ENCODE measurements around the gene SCGB3A1. TPM values are rescaled to one million over a fixed set of nuclear protein-coding genes. Genes with fewer than 3 reads are reported as not detected.
A peak's percentile ranks its signal among the peaks of the same experiment; 100 is the strongest.

Gene SCGB3A1
- total and polyA plus RNA-seq, 2 experiments from 2014 or later = not detected

DNA sequence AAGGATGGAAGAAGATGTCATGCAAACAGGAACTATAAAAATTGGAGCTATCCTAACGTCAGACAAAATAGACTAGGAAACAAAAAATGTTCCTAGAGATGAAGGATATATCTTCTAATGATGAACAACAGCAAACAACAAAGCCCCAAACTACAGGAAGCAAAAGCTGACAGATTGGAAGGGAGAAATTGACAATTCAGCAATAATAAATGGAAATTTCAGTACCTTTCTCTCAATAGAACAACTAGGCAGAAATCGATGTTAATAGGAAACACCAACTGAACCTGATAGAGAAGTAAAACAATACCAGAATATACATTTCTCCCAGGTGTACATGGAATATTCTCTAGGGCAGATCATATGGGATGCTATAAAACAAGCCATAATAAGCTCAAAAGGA, 7.6 kb downstream of the SCGB3A1 start:
- H3K27me3 ChIP-seq (replicated peaks; ENCODE audit: insufficient read depth) = no peaks in the 10 kb centered on the region
- H3K27ac ChIP-seq = no peak overlapping the region
- H3K4me2 ChIP-seq (ENCODE audit: unreplicated experiment) = no peak overlapping the region
- H3K9me3 ChIP-seq (ENCODE audit: low read depth) = no peaks in the 10 kb centered on the region
- no peaks in the 10 kb centered on the region for H4K20me1 ChIP-seq (ENCODE audit: insufficient read depth)
- no peaks in the 10 kb centered on the region for H3K4me1 ChIP-seq (ENCODE audit: insufficient read depth)
- no peaks in the 10 kb centered on the region for H3K79me2 ChIP-seq (ENCODE audit: insufficient read depth)
- H3K9ac ChIP-seq = no peak overlapping the region
- no peaks in the 10 kb centered on the region for H3F3A ChIP-seq (ENCODE audit: insufficient read depth)
- in situ Hi-C loops (cut with MboI) = no loop called here
- 57 to 59% methylated on average over 2 of the region's 2 CpGs for WGBS, 2 experiments (ENCODE audit: low coverage in 1 of 2, low lambda C conversion rate in 2 of 2, missing lambda C conversion rate in 2 of 2)
- TF ChIP-seq EZH2 (IDR thresholded peaks at IDR 0.05; ENCODE audit: insufficient read depth, poor library complexity, severe bottlenecking) = no peak
- TF ChIP-seq EZH2phosphoT487 (IDR thresholded peaks at IDR 0.05; ENCODE audit: insufficient read depth, low read depth) = no peak
- DNase-seq = no peak
- H3K4me3 ChIP-seq = no peak overlapping the region
- no peak overlapping the region for H2AFZ ChIP-seq
- H3K36me3 ChIP-seq (ENCODE audit: low read depth) = no peaks in the 10 kb centered on the region
- no peaks in the 10 kb centered on the region for H3K9me2 ChIP-seq (ENCODE audit: insufficient read depth)

DNA sequence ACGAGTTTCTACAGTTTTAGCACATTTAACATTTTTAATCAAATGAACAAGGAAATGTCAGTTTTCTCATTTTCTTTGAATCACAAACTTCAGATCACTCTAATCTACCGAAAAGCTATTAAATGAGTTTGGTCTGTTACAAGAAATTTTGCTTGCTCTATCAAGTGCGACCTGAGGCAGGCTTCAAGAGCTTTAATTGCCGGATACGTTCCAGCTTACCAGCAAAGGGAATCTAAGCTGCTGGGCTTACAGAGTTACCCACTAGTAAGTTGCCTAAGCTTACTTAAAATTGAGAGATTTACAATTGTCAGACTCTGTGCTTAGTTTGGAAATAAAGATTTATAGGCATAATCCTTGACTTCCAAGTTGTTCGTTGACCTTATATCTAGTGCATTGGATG, 10.6 kb downstream of the SCGB3A1 start:
- no peak overlapping the region for H3K4me2 ChIP-seq (ENCODE audit: unreplicated experiment)
- H4K20me1 ChIP-seq (ENCODE audit: insufficient read depth) = no peaks in the 10 kb centered on the region
- no peaks in the 10 kb centered on the region for H3K9me3 ChIP-seq (ENCODE audit: low read depth)
- TF ChIP-seq EZH2phosphoT487 (IDR thresholded peaks at IDR 0.05; ENCODE audit: insufficient read depth, low read depth) (no peak), EZH2 (IDR thresholded peaks at IDR 0.05; ENCODE audit: insufficient read depth, poor library complexity, severe bottlenecking) (no peak)
- H2AFZ ChIP-seq = no peak overlapping the region
- 84 to 87% methylated on average over 6 of the region's 6 CpGs for WGBS, 2 experiments (ENCODE audit: low coverage in 1 of 2, low lambda C conversion rate in 2 of 2, missing lambda C conversion rate in 2 of 2)
- H3K27ac ChIP-seq = no peak overlapping the region
- no peaks in the 10 kb centered on the region for H3K79me2 ChIP-seq (ENCODE audit: insufficient read depth)
- peaks cover 25% of the 10 kb centered on the region for H3K36me3 ChIP-seq (ENCODE audit: low read depth)
- no peak overlapping the region for H3K4me3 ChIP-seq
- no peaks in the 10 kb centered on the region for H3K4me1 ChIP-seq (ENCODE audit: insufficient read depth)
- DNase-seq = no peak
- H3K9ac ChIP-seq = no peak overlapping the region
- in situ Hi-C loops (cut with MboI) = no loop called here
- no peaks in the 10 kb centered on the region for H3K9me2 ChIP-seq (ENCODE audit: insufficient read depth)
- no peaks in the 10 kb centered on the region for H3F3A ChIP-seq (ENCODE audit: insufficient read depth)
- H3K27me3 ChIP-seq (replicated peaks; ENCODE audit: insufficient read depth) = no peaks in the 10 kb centered on the region

DNA sequence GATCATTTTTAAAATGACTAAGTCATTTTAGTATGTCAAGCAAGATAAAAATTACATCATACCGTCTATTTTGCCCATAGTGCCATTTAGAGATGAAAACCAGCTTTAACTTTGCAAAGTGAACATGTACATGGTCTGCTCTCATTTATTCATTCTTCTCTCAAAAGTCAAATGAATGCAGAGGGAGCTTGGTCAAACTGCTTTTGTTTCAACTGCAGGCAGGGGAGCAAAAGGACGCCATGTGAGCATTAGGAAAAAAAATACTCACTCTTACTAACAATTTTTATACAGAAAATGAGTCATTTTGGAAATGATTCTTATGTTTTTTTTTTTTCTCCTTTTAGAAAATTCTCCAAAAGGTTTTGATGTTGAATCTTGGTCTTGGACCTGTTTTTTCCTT, 15.7 kb downstream of the SCGB3A1 start:
- Histone ChIP-seq H3K9me2 (ENCODE audit: insufficient read depth) (no peaks in the 10 kb centered on the region), H3K79me2 (ENCODE audit: insufficient read depth) (no peaks in the 10 kb centered on the region), H3K27ac (no peak overlapping the region), H3F3A (ENCODE audit: insufficient read depth) (0 out of 2 replicates have a peak, but pooled peaks cover 8% of the 10 kb centered on the region), H2AFZ (no peak overlapping the region), H3K4me1 (ENCODE audit: insufficient read depth) (no peaks in the 10 kb centered on the region), H3K4me2 (ENCODE audit: unreplicated experiment) (no peak overlapping the region), H3K4me3 (no peak overlapping the region), H3K9ac (no peak overlapping the region), H3K9me3 (ENCODE audit: low read depth) (no peaks in the 10 kb centered on the region), H3K36me3 (ENCODE audit: low read depth) (peaks cover 36% of the 10 kb centered on the region), H3K27me3 (replicated peaks; ENCODE audit: insufficient read depth) (no peaks in the 10 kb centered on the region), H4K20me1 (ENCODE audit: insufficient read depth) (no peaks in the 10 kb centered on the region; the same call in 1 of the 2 replicates)
- DNase-seq = peak; percentile 20
- WGBS, 2 experiments (ENCODE audit: low coverage in 1 of 2, low lambda C conversion rate in 2 of 2, missing lambda C conversion rate in 2 of 2) = 71 to 74% methylated on average over 2 of the region's 2 CpGs
- no peak for TF ChIP-seq EZH2 (IDR thresholded peaks at IDR 0.05; ENCODE audit: insufficient read depth, poor library complexity, severe bottlenecking)
- no peak for TF ChIP-seq EZH2phosphoT487 (IDR thresholded peaks at IDR 0.05; ENCODE audit: insufficient read depth, low read depth)
- in situ Hi-C loops (cut with MboI) = no loop called here

DNA sequence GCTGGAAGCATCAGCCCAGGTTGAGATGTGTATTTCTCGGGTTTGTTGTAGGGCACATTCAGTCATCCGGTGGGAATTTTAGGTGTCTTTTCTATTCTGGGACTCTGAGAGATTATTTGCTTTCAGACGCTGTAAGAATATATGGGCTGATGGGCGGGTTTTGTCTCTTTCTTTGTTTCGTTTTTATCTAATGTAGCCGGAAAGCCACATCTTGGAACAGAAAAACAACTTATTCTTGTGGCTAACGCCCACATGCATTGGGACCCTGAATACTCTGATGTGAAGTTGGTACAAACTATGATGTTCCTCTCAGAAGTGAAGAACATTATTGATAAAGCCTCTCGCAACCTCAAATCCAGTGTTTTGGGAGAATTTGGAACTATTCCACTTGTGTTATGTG, 22.4 kb downstream of the SCGB3A1 start:
- 82% methylated on average over 8 of the region's 8 CpGs for WGBS, 2 experiments (ENCODE audit: low coverage in 1 of 2, low lambda C conversion rate in 2 of 2, missing lambda C conversion rate in 2 of 2)
- Histone ChIP-seq H2AFZ (no peak overlapping the region), H3K4me3 (no peak overlapping the region), H3K79me2 (ENCODE audit: insufficient read depth) (peaks cover 13% of the 10 kb centered on the region), H3K9ac (no peak overlapping the region), H3K9me2 (ENCODE audit: insufficient read depth) (no peaks in the 10 kb centered on the region), H3K4me2 (ENCODE audit: unreplicated experiment) (no peak overlapping the region), H4K20me1 (ENCODE audit: insufficient read depth) (no peaks in the 10 kb centered on the region), H3K9me3 (ENCODE audit: low read depth) (no peaks in the 10 kb centered on the region), H3K27me3 (replicated peaks; ENCODE audit: insufficient read depth) (no peaks in the 10 kb centered on the region), H3K27ac (no peak overlapping the region), H3K36me3 (ENCODE audit: low read depth) (peaks cover 45% of the 10 kb centered on the region), H3K4me1 (ENCODE audit: insufficient read depth) (no peaks in the 10 kb centered on the region), H3F3A (ENCODE audit: insufficient read depth) (no peaks in the 10 kb centered on the region)
- TF ChIP-seq EZH2 (IDR thresholded peaks at IDR 0.05; ENCODE audit: insufficient read depth, poor library complexity, severe bottlenecking) (no peak), EZH2phosphoT487 (IDR thresholded peaks at IDR 0.05; ENCODE audit: insufficient read depth, low read depth) (no peak)
- no peak for DNase-seq
- in situ Hi-C loops (cut with MboI) = no loop called here

DNA sequence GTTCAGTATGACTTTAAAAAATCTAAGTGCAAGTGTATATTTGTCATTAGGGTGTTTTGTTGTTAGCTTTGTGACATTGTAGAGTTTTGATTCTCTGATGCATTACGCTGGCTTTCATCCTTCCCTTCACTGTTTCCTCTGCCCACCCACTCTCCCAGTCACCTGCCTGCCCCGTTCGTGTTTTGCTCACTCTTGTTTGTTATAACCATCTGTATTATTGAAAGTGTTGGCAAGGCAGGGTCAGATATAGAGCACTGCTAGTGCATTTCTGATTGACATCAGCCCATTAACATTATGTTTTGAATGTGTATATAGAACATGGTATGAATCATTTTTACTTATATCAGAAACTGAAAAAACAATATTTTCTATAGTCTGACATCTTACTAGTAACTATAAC, 27.3 kb downstream of the SCGB3A1 start:
- Histone ChIP-seq H4K20me1 (ENCODE audit: insufficient read depth) (no peaks in the 10 kb centered on the region), H3K27me3 (replicated peaks; ENCODE audit: insufficient read depth) (no peaks in the 10 kb centered on the region), H3K27ac (no peak overlapping the region), H3K9me3 (ENCODE audit: low read depth) (no peaks in the 10 kb centered on the region), H3K36me3 (ENCODE audit: low read depth) (peaks cover 31% of the 10 kb centered on the region), H2AFZ (no peak overlapping the region), H3K9me2 (ENCODE audit: insufficient read depth) (no peaks in the 10 kb centered on the region), H3K79me2 (ENCODE audit: insufficient read depth) (peaks cover 60% of the 10 kb centered on the region), H3K4me1 (ENCODE audit: insufficient read depth) (no peaks in the 10 kb centered on the region), H3K4me2 (ENCODE audit: unreplicated experiment) (no peak overlapping the region), H3K9ac (no peak overlapping the region), H3F3A (ENCODE audit: insufficient read depth) (no peaks in the 10 kb centered on the region), H3K4me3 (no peak overlapping the region)
- DNase-seq = no peak
- TF ChIP-seq EZH2phosphoT487 (IDR thresholded peaks at IDR 0.05; ENCODE audit: insufficient read depth, low read depth) (no peak), EZH2 (IDR thresholded peaks at IDR 0.05; ENCODE audit: insufficient read depth, poor library complexity, severe bottlenecking) (no peak)
- WGBS, 2 experiments (ENCODE audit: low coverage in 1 of 2, low lambda C conversion rate in 2 of 2, missing lambda C conversion rate in 2 of 2) = 60 to 78% methylated on average over 3 of the region's 3 CpGs
- in situ Hi-C loops (cut with MboI) = no loop called here

All from GM23248 (cell line).